SK-N-SH treated with all-trans-retinoic acid at 6 μM for 48 hours (cell line): ENCODE results near the gene TMEM59L.

ENCODE experiments used
- ATAC-seq: fragments of 200-7000 bp; cut with Tn5 transposase; 3 replicates; pipeline ENCODE4 v1.9.1; 2020; ENCODE audit warnings: mild to moderate bottlenecking, moderate library complexity
- ARNTL ChIP-seq: fragments of 450-650 bp; formaldehyde crosslinking; IDR thresholded peaks from 2 replicates; pipeline ENCODE4 v1.5.0; 2020; ENCODE audit warnings: low read depth, mild to moderate bottlenecking, moderate library complexity, borderline replicate concordance
- BACH2 ChIP-seq: fragments of 250-450 bp; sonication (Bioruptor Pico); IDR thresholded peaks from 2 replicates; pipeline ENCODE4 v1.9.0; 2021; ENCODE audit warnings: mild to moderate bottlenecking, borderline replicate concordance
- CREB5 ChIP-seq: fragments of 250-450 bp; sonication (Bioruptor Pico); IDR thresholded peaks from 2 replicates; pipeline ENCODE4 v1.5.1; 2020; ENCODE audit warnings: low read depth, mild to moderate bottlenecking, moderate library complexity
- CSDC2 ChIP-seq: fragments of 250-450 bp; sonication (Bioruptor Pico); IDR thresholded peaks from 2 replicates; pipeline ENCODE4 v1.5.0; 2020; ENCODE audit warnings: mild to moderate bottlenecking, moderate library complexity
- CSRNP3 ChIP-seq: fragments of 250-450 bp; sonication (Bioruptor Pico); IDR thresholded peaks from 2 replicates; pipeline ENCODE4 v1.5.1; 2021; ENCODE audit warnings: mild to moderate bottlenecking, moderate library complexity
- ESRRG ChIP-seq: fragments of 250-450 bp; sonication (Bioruptor Pico); IDR thresholded peaks from 2 replicates; pipeline ENCODE4 v1.6.1; 2021; ENCODE audit warnings: mild to moderate bottlenecking
- GLIS3 ChIP-seq: fragments of 250-450 bp; sonication (Bioruptor Pico); IDR thresholded peaks from 2 replicates; pipeline ENCODE4 v1.5.0; 2020; ENCODE audit warnings: mild to moderate bottlenecking, moderate library complexity
- ISL1 ChIP-seq: fragments of 250-450 bp; sonication (Bioruptor Pico); IDR thresholded peaks from 2 replicates; pipeline ENCODE4 v2.1.2; 2022; ENCODE audit warnings: mild to moderate bottlenecking, moderate library complexity
- OSR1 ChIP-seq: fragments of 250-450 bp; sonication (Bioruptor Pico); IDR thresholded peaks from 2 replicates; pipeline ENCODE4 v1.8.0; 2022; ENCODE audit warnings: moderate library complexity, mild to moderate bottlenecking, inconsistent platforms
- PATZ1 ChIP-seq: fragments of 250-450 bp; sonication (Bioruptor Pico); IDR thresholded peaks from 2 replicates; pipeline ENCODE4 v1.8.0; 2020; ENCODE audit warnings: mild to moderate bottlenecking, moderate library complexity, borderline replicate concordance
- POU6F1 ChIP-seq: fragments of 250-450 bp; sonication (Bioruptor Pico); IDR thresholded peaks from 2 replicates; pipeline ENCODE4 v1.8.0; 2021; ENCODE audit warnings: low read depth, mild to moderate bottlenecking, moderate library complexity, borderline replicate concordance
- PPARA ChIP-seq: fragments of 250-450 bp; sonication (Bioruptor Pico); IDR thresholded peaks from 2 replicates; pipeline ENCODE4 v1.5.0; 2020; ENCODE audit warnings: mild to moderate bottlenecking, borderline replicate concordance
- RARB ChIP-seq: fragments of 250-450 bp; sonication (Bioruptor Pico); IDR thresholded peaks from 2 replicates; pipeline ENCODE4 v1.8.0; 2021; ENCODE audit warnings: mild to moderate bottlenecking, moderate library complexity
- SNAI2 ChIP-seq: fragments of 250-450 bp; sonication (Bioruptor Pico); IDR thresholded peaks from 2 replicates; pipeline ENCODE4 v1.5.0; 2020; ENCODE audit warnings: mild to moderate bottlenecking, moderate library complexity
- TCF4 ChIP-seq: fragments of 250-450 bp; sonication (Bioruptor Pico); IDR thresholded peaks from 2 replicates; pipeline ENCODE4 v1.8.0; 2021; ENCODE audit warnings: mild to moderate bottlenecking, moderate library complexity, borderline replicate concordance
- TOX ChIP-seq: fragments of 250-450 bp; sonication (Bioruptor Pico); IDR thresholded peaks from 2 replicates; pipeline ENCODE4 v1.8.0; 2021; ENCODE audit warnings: mild to moderate bottlenecking, moderate library complexity, borderline replicate concordance
- TSHZ2 ChIP-seq: fragments of 250-450 bp; sonication (Bioruptor Pico); IDR thresholded peaks from 2 replicates; pipeline ENCODE4 v1.5.0; 2020; ENCODE audit warnings: mild to moderate bottlenecking, moderate library complexity
- ZC3H10 ChIP-seq: fragments of 250-450 bp; sonication (Bioruptor Pico); IDR thresholded peaks from 2 replicates; pipeline ENCODE4 v1.5.1; 2021; ENCODE audit warnings: mild to moderate bottlenecking, moderate library complexity
- ZFP3 ChIP-seq: fragments of 250-450 bp; sonication (Bioruptor Pico); IDR thresholded peaks from 2 replicates; pipeline ENCODE4 v1.5.0; 2020; ENCODE audit warnings: mild to moderate bottlenecking, moderate library complexity
- ZFP30 ChIP-seq: fragments of 450-650 bp; formaldehyde crosslinking; IDR thresholded peaks from 2 replicates; pipeline ENCODE4 v1.5.0; 2022; ENCODE audit warnings: mild to moderate bottlenecking, moderate library complexity
- ZNF565 ChIP-seq: fragments of 450-650 bp; formaldehyde crosslinking; conservative IDR thresholded peaks from 2 replicates; pipeline ENCODE4 v1.5.0; 2020; ENCODE audit warnings: low read depth, mild to moderate bottlenecking, moderate library complexity
- ZNF70 ChIP-seq: fragments of 450-650 bp; formaldehyde crosslinking; IDR thresholded peaks from 2 replicates; pipeline ENCODE4 v1.5.0; 2020; ENCODE audit warnings: mild to moderate bottlenecking, moderate library complexity
- ZNF8 ChIP-seq: fragments of 450-650 bp; formaldehyde crosslinking; IDR thresholded peaks from 2 replicates; pipeline ENCODE4 v1.5.0; 2020; ENCODE audit warnings: mild to moderate bottlenecking, moderate library complexity

TMEM59L gene

GRCh38 chr19:18629166-18630088 lies 16.8 kb downstream of the TMEM59L start:
- no peak for ATAC-seq
- TF ChIP-seq OSR1 (CRISPR knock-in tag) (no peak), BACH2 (CRISPR knock-in tag) (no peak), PPARA (CRISPR knock-in tag) (no peak), TOX (CRISPR knock-in tag) (no peak), ARNTL (CRISPR knock-in tag) (no peak), PATZ1 (CRISPR knock-in tag) (no peak), ZNF565 (CRISPR knock-in tag) (no peak), ZNF8 (CRISPR knock-in tag) (no peak), ZFP3 (no peak), TSHZ2 (CRISPR knock-in tag) (no peak), ESRRG (CRISPR knock-in tag) (no peak), ZFP30 (CRISPR knock-in tag) (no peak), ISL1 (no peak), CREB5 (CRISPR knock-in tag) (no peak), CSDC2 (no peak), ZC3H10 (no peak), POU6F1 (CRISPR knock-in tag) (no peak)
- TF ChIP-seq, all 23 proteins: peak for 0

- TF ChIP-seq SNAI2 (CRISPR knock-in tag) (no peak), TCF4 (peak; percentile 37; the same call in 1 of the 2 replicates)
- no peak for ATAC-seq
Measured at GRCh38 chr19:18633321-18633720, 20.7 kb downstream of the TMEM59L start.

- no peak for ATAC-seq
- TF ChIP-seq OSR1 (CRISPR knock-in tag) (no peak), GLIS3 (CRISPR knock-in tag) (no peak)
Measured at GRCh38 chr19:18634612-18635297, 22.1 kb downstream of the TMEM59L start.

GRCh38 chr19:18635831-18636182 lies 23.1 kb downstream of the TMEM59L start:
- ATAC-seq: no peak
- TF ChIP-seq TOX (CRISPR knock-in tag) (no peak), CREB5 (CRISPR knock-in tag) (no peak), PPARA (CRISPR knock-in tag) (no peak), TCF4 (no peak), ZNF70 (CRISPR knock-in tag) (no peak), ZNF565 (CRISPR knock-in tag) (no peak), ZC3H10 (no peak), ISL1 (no peak), CSRNP3 (CRISPR knock-in tag) (no peak), ZFP3 (no peak), RARB (no peak), ARNTL (CRISPR knock-in tag) (no peak), BACH2 (CRISPR knock-in tag) (no peak), CSDC2 (no peak), ESRRG (CRISPR knock-in tag) (no peak)
